BLaER1 (cell line): ENCODE measurements around the gene ZPBP2.
"Not testable (repeated sequence)": the region's sequence is repeated elsewhere in the genome, so short reads cannot be mapped to it uniquely, and the experiment has no call there.

ENCODE experiments used
- H3K27ac ChIP-seq: shearing (Covaris generic); formaldehyde crosslinking; 2 replicates; pipeline ENCODE4 v1.8.1; 2022
- H3K27me3 ChIP-seq: shearing (Covaris generic); formaldehyde crosslinking; 2 replicates; pipeline ENCODE4 v1.8.1; 2022
- H3K36me3 ChIP-seq: shearing (Covaris generic); formaldehyde crosslinking; 2 replicates; pipeline ENCODE4 v1.8.1; 2022
- H3K4me1 ChIP-seq: shearing (Covaris generic); formaldehyde crosslinking; 2 replicates; pipeline ENCODE4 v1.8.1; 2022
- H3K4me2 ChIP-seq: shearing (Covaris generic); formaldehyde crosslinking; 2 replicates; pipeline ENCODE4 v1.8.1; 2022
- H3K4me3 ChIP-seq: shearing (Covaris generic); formaldehyde crosslinking; 2 replicates; pipeline ENCODE4 v1.8.1; 2022
- H3K9ac ChIP-seq: shearing (Covaris generic); formaldehyde crosslinking; 2 replicates; pipeline ENCODE4 v1.8.1; 2022
- H3K9me3 ChIP-seq: shearing (Covaris generic); formaldehyde crosslinking; 2 replicates; pipeline ENCODE4 v1.8.1; 2022
- H4K20me1 ChIP-seq: shearing (Covaris generic); formaldehyde crosslinking; 2 replicates; pipeline ENCODE4 v1.8.1; 2022
- Cebpa-rat ChIP-seq: shearing (Covaris generic); IDR thresholded peaks from 2 replicates; pipeline ENCODE4 v1.8.1; 2022

The ZPBP2 gene

GRCh38 chr17:39852239-39852638 lies 15.8 kb upstream of the ZPBP2 start:
- no peaks in the 10 kb centered on the region for H4K20me1 ChIP-seq
- no peaks in the 10 kb centered on the region for H3K9me3 ChIP-seq
- H3K27me3 ChIP-seq, result no peaks in the 10 kb centered on the region
- H3K4me1 ChIP-seq, result peaks cover 5% of the 10 kb centered on the region; the same call in 1 of the 2 replicates
- H3K36me3 ChIP-seq, result no peaks in the 10 kb centered on the region
- H3K4me3 ChIP-seq, result no peak overlapping the region
- no peak overlapping the region for H3K27ac ChIP-seq
- no peak overlapping the region for H3K4me2 ChIP-seq
- TF ChIP-seq Cebpa-rat, result no peak
- no peak overlapping the region for H3K9ac ChIP-seq

- TF ChIP-seq Cebpa-rat, result no peak
- no peak overlapping the region for H3K4me3 ChIP-seq
- no peaks in the 10 kb centered on the region for H3K27me3 ChIP-seq
- no peak overlapping the region for H3K27ac ChIP-seq
- no peak overlapping the region for H3K4me2 ChIP-seq
- H3K36me3 ChIP-seq, result no peaks in the 10 kb centered on the region
- H3K9me3 ChIP-seq, result no peaks in the 10 kb centered on the region
- no peak overlapping the region for H3K9ac ChIP-seq
- H4K20me1 ChIP-seq, result no peaks in the 10 kb centered on the region
- no peaks in the 10 kb centered on the region for H3K4me1 ChIP-seq
These were observed 13.1 kb upstream of the ZPBP2 start for GRCh38 chr17:39854909-39855308.

DNA sequence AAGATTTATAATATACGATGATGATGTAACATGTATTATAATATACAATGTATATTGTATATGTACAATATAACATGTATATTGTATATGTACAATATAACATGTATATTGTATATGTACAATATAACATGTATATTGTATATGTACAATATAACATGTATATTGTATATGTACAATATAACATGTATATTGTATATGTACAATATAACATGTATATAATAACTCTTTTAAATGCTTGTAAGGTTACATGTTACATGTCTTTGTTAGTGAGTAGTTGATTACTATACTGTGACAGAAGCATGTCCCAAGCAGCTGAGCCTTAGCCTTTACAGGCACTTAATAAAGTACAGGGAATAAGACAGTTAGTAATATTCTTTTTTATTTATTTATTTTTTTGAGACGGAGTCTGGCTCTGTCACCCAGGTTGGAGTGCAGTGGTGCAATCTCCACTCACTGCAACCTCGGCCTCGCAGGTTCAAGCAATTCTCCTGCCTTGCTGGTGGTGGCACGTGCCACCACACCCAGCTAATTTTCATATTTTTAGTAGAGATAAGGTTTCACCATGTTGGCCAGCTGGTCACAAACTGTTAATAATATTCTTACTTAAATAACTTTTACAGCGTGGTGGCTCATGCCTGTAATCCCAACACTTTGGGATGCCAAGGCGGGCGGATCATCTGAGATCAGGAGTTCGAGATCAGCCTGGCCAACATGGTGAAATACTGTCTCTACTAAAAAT lies 11.9 kb upstream of the ZPBP2 start:
- H3K27me3 ChIP-seq, H3K27ac ChIP-seq, H3K4me2 ChIP-seq, H3K4me1 ChIP-seq, H3K9ac ChIP-seq, H3K9me3 ChIP-seq, H4K20me1 ChIP-seq, H3K36me3 ChIP-seq, H3K4me3 ChIP-seq: not testable (repeated sequence)

GRCh38 chr17:39861235-39861634 lies 6.8 kb upstream of the ZPBP2 start:
- TF ChIP-seq Cebpa-rat, result no peak
- Histone ChIP-seq H4K20me1 (no peaks in the 10 kb centered on the region), H3K27me3 (peaks cover 52% of the 10 kb centered on the region), H3K9ac (no peak overlapping the region), H3K4me2 (no peak overlapping the region), H3K27ac (no peak overlapping the region), H3K4me3 (no peak overlapping the region), H3K4me1 (peaks cover 28% of the 10 kb centered on the region), H3K9me3 (no peaks in the 10 kb centered on the region), H3K36me3 (no peaks in the 10 kb centered on the region)

- H3K4me1 ChIP-seq, result peaks cover 30% of the 10 kb centered on the region
- H3K4me2 ChIP-seq, result peak overlapping the region; percentile 73
- TF ChIP-seq Cebpa-rat, result no peak
- H3K27me3 ChIP-seq, result peaks cover 54% of the 10 kb centered on the region
- no peak overlapping the region for H3K9ac ChIP-seq
- no peaks in the 10 kb centered on the region for H3K36me3 ChIP-seq
- no peak overlapping the region for H3K27ac ChIP-seq
- peak overlapping the region; percentile 48 for H3K4me3 ChIP-seq
- no peaks in the 10 kb centered on the region for H4K20me1 ChIP-seq
- peaks cover 14% of the 10 kb centered on the region for H3K9me3 ChIP-seq
These were observed 4.6 kb upstream of the ZPBP2 start for GRCh38 chr17:39863244-39863917.

- no peak for TF ChIP-seq Cebpa-rat
- Histone ChIP-seq H3K9me3 (peaks cover 19% of the 10 kb centered on the region), H4K20me1 (no peaks in the 10 kb centered on the region), H3K4me2 (peak within 1 kb of the TSS; percentile 73), H3K4me3 (peak within 1 kb of the TSS; percentile 48), H3K27ac (no peak within 1 kb of the TSS), H3K9ac (no peak within 1 kb of the TSS), H3K4me1 (peaks cover 30% of the 10 kb centered on the region), H3K36me3 (no peaks in the 10 kb centered on the region), H3K27me3 (peaks cover 54% of the 10 kb centered on the region)
These were observed 3.9 kb upstream of the ZPBP2 start, which contains the start of gene IKZF3 for GRCh38 chr17:39863918-39864746. Gene IKZF3, minus strand, starts transcription at chr17:39864312. Its CDS starts 186 bp downstream, at chr17:39864126.

- Histone ChIP-seq H3K9me3 (peaks cover 19% of the 10 kb centered on the region), H4K20me1 (no peaks in the 10 kb centered on the region), H3K4me3 (no peak overlapping the region), H3K27me3 (peaks cover 51% of the 10 kb centered on the region), H3K9ac (no peak overlapping the region), H3K4me2 (peak overlapping the region; percentile 73), H3K36me3 (no peaks in the 10 kb centered on the region), H3K27ac (no peak overlapping the region), H3K4me1 (peaks cover 30% of the 10 kb centered on the region)
- no peak for TF ChIP-seq Cebpa-rat
These were observed 1.8 kb upstream of the ZPBP2 start for GRCh38 chr17:39866013-39866730.

GRCh38 chr17:39867084-39867879 lies 720 bp upstream of the ZPBP2 start:
- Histone ChIP-seq H3K4me1 (peaks cover 30% of the 10 kb centered on the region), H3K4me3 (no peak overlapping the region), H3K36me3 (no peaks in the 10 kb centered on the region), H3K9ac (no peak overlapping the region), H3K9me3 (peaks cover 19% of the 10 kb centered on the region), H3K4me2 (no peak overlapping the region), H3K27ac (no peak overlapping the region), H4K20me1 (no peaks in the 10 kb centered on the region), H3K27me3 (peaks cover 41% of the 10 kb centered on the region)
- no peak for TF ChIP-seq Cebpa-rat

DNA sequence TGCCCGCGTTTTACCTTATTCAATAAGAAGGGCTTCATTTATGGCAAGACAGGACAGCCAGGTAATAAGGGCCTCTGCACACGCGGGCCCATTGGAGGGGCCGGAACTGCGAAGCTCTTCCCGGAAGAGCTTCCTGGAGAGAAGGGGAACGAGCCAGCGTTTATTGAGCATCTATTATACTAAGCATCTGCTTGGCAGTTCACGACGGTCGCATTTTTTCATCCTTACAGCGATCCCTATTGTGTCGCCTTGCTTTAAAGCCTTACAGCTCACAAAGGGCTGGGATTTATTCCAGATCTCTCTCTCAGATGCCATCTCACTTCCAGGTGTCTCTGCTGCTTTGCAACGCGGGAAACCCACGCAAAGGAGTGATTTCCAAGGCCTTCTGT lies 546 bp downstream of the ZPBP2 start:
- Histone ChIP-seq H3K4me2 (no peak overlapping the region), H4K20me1 (no peaks in the 10 kb centered on the region), H3K9me3 (peaks cover 19% of the 10 kb centered on the region), H3K27ac (no peak overlapping the region), H3K9ac (no peak overlapping the region), H3K4me3 (no peak overlapping the region), H3K27me3 (peaks cover 28% of the 10 kb centered on the region), H3K36me3 (no peaks in the 10 kb centered on the region), H3K4me1 (peaks cover 28% of the 10 kb centered on the region)
- no peak for TF ChIP-seq Cebpa-rat
